H9 (cell line): ENCODE results near the gene CD248. TPM values are rescaled to one million over a fixed set of nuclear protein-coding genes. Genes with fewer than 3 reads are reported as not detected.

Source experiments
- DNase-seq: peaks from one replicate; pipeline ENCODE4 v3.0.0-alpha.2; 2017
- H2AFZ ChIP-seq: one replicate; pipeline ENCODE4 v1.6.1; 2013; ENCODE audit warnings: mild to moderate bottlenecking, low read length, control low read depth, moderate library complexity
- H2AK5ac ChIP-seq: 2 replicates; pipeline ENCODE4 v1.6.1; 2013; ENCODE audit warnings: low read length, control low read depth, mixed read lengths; ENCODE audit not compliant: insufficient read length
- H2BK120ac ChIP-seq: one replicate; pipeline ENCODE4 v1.6.1; 2013; ENCODE audit warnings: low read depth, mild to moderate bottlenecking, low read length, control low read depth, inconsistent platforms; ENCODE audit not compliant: poor library complexity, severe bottlenecking
- H2BK12ac ChIP-seq: 2 replicates; pipeline ENCODE4 v1.6.1; 2013; ENCODE audit warnings: low read length, control low read depth, mixed read lengths, low read depth; ENCODE audit not compliant: insufficient read length
- H2BK15ac ChIP-seq: 2 replicates; pipeline ENCODE4 v1.6.1; 2013; ENCODE audit warnings: low read depth, low read length, control low read depth
- H2BK20ac ChIP-seq: one replicate; pipeline ENCODE4 v1.6.1; 2013; ENCODE audit warnings: low read depth, mild to moderate bottlenecking, low read length, control low read depth, inconsistent platforms; ENCODE audit not compliant: poor library complexity, severe bottlenecking
- H2BK5ac ChIP-seq: 2 replicates; pipeline ENCODE4 v1.6.1; 2013; ENCODE audit warnings: low read length, control low read depth, mixed read lengths; ENCODE audit not compliant: insufficient read length
- H3K14ac ChIP-seq: 2 replicates; pipeline ENCODE4 v1.6.1; 2013; ENCODE audit warnings: low read length, control low read depth; ENCODE audit not compliant: insufficient read depth
- H3K18ac ChIP-seq: 2 replicates; pipeline ENCODE4 v1.6.1; 2013; ENCODE audit warnings: low read depth, mild to moderate bottlenecking, mixed read lengths, low read length, control low read depth; ENCODE audit not compliant: insufficient read length
- H3K23ac ChIP-seq: 2 replicates; pipeline ENCODE4 v1.6.1; 2013; ENCODE audit warnings: low read length, control low read depth, mixed read lengths, low read depth; ENCODE audit not compliant: insufficient read length
- H3K23me2 ChIP-seq: 2 replicates; pipeline ENCODE4 v1.6.1; 2013; ENCODE audit warnings: low read depth, mild to moderate bottlenecking, mixed read lengths, low read length, control low read depth; ENCODE audit not compliant: insufficient read length, poor library complexity, severe bottlenecking
- H3K27ac ChIP-seq: 2 replicates; pipeline ENCODE4 v1.5.1; 2013; ENCODE audit warnings: low read length, control low read depth, mixed read lengths, low read depth; ENCODE audit not compliant: insufficient read length
- H3K27me3 ChIP-seq: 2 replicates; pipeline ENCODE4 v1.6.1; 2013; ENCODE audit warnings: low read length, control low read depth, inconsistent platforms; ENCODE audit not compliant: insufficient read depth
- H3K4ac ChIP-seq: 2 replicates; pipeline ENCODE4 v1.6.1; 2013; ENCODE audit warnings: low read depth, mild to moderate bottlenecking, control low read depth, inconsistent platforms, low read length, moderate library complexity
- H3K4me1 ChIP-seq: 2 replicates; pipeline ENCODE4 v1.6.1; 2013; ENCODE audit warnings: low read length, control low read depth, inconsistent platforms; ENCODE audit not compliant: insufficient read depth
- H3K4me2 ChIP-seq: 2 replicates; pipeline ENCODE4 v1.6.1; 2013; ENCODE audit warnings: low read length, control low read depth, mixed read lengths; ENCODE audit not compliant: insufficient read length, insufficient read depth
- H3K56ac ChIP-seq: 2 replicates; pipeline ENCODE4 v1.6.1; 2013; ENCODE audit warnings: low read depth, mild to moderate bottlenecking, mixed read lengths, low read length, control low read depth; ENCODE audit not compliant: insufficient read length
- H3K79me1 ChIP-seq: 2 replicates; pipeline ENCODE4 v1.6.1; 2013; ENCODE audit warnings: low read depth, mild to moderate bottlenecking, moderate library complexity, low read length, control low read depth, inconsistent platforms; ENCODE audit not compliant: insufficient read depth, poor library complexity, severe bottlenecking
- H3K79me2 ChIP-seq: 2 replicates; pipeline ENCODE4 v1.6.1; 2013; ENCODE audit warnings: low read length, control low read depth, inconsistent platforms; ENCODE audit not compliant: insufficient read depth
- H3K9ac ChIP-seq: 2 replicates; pipeline ENCODE4 v1.6.1; 2013; ENCODE audit warnings: low read length, control low read depth, mixed read lengths; ENCODE audit not compliant: insufficient read length; ENCODE audit errors: extremely low read depth
- H3K9me3 ChIP-seq: one replicate; pipeline ENCODE4 v1.6.1; 2013; ENCODE audit warnings: low read depth, low read length, inconsistent platforms; ENCODE audit not compliant: control insufficient read depth
- H3T11ph ChIP-seq: one replicate; pipeline ENCODE4 v1.6.1; 2013; ENCODE audit warnings: mild to moderate bottlenecking, low read length, control low read depth, inconsistent platforms
- H4K20me1 ChIP-seq: one replicate; pipeline ENCODE4 v1.6.1; 2013; ENCODE audit not compliant: control insufficient read depth, insufficient read length, insufficient read depth
- H4K5ac ChIP-seq: 2 replicates; pipeline ENCODE4 v1.6.1; 2013; ENCODE audit warnings: low read depth, mild to moderate bottlenecking, mixed read lengths, low read length, control low read depth; ENCODE audit not compliant: insufficient read length
- H4K8ac ChIP-seq: replicated peaks from 2 replicates; pipeline ENCODE4 v1.6.1; 2013; ENCODE audit warnings: low read length, control low read depth, mixed read lengths, low read depth; ENCODE audit not compliant: insufficient read length
- H4K91ac ChIP-seq: 2 replicates; pipeline ENCODE4 v1.6.1; 2013; ENCODE audit warnings: low read depth, mild to moderate bottlenecking, moderate library complexity, mixed read lengths, low read length, control low read depth; ENCODE audit not compliant: insufficient read length
- H3K27ac Mint-ChIP-seq, 3 experiments: 2 replicates in 2 of 3; 3 replicates in 1 of 3; pipeline ENCODE4 v1.8.0; 2020 to 2021; ENCODE audit warnings: mixed read lengths in 3 of 3, mild to moderate bottlenecking in 1 of 3, moderate library complexity in 1 of 3
- H3K27me3 Mint-ChIP-seq: 2 replicates; pipeline ENCODE4 v1.8.0; 2021; ENCODE audit warnings: low read depth, mild to moderate bottlenecking, moderate library complexity, mixed read lengths
- H3K36me3 Mint-ChIP-seq, 3 experiments: 2 replicates in 2 of 3; 3 replicates in 1 of 3; pipeline ENCODE4 v1.8.0; 2020 to 2021; ENCODE audit warnings: low read depth in 3 of 3, mixed read lengths in 3 of 3; ENCODE audit not compliant: insufficient read depth in 1 of 3
- H3K4me1 Mint-ChIP-seq, 2 experiments: 2 replicates each; pipeline ENCODE4 v1.8.0; 2020; ENCODE audit warnings: mixed read lengths in 2 of 2
- H3K4me3 Mint-ChIP-seq, 2 experiments: 2 replicates in 1 of 2; 3 replicates in 1 of 2; pipeline ENCODE4 v1.8.0; 2020 to 2021; ENCODE audit warnings: mild to moderate bottlenecking in 2 of 2, mixed read lengths in 2 of 2, moderate library complexity in 1 of 2
- H3K9me3 Mint-ChIP-seq, 2 experiments: 2 replicates in 1 of 2; 3 replicates in 1 of 2; pipeline ENCODE4 v1.8.0; 2020; ENCODE audit warnings: mild to moderate bottlenecking in 2 of 2, mixed read lengths in 2 of 2, moderate library complexity in 1 of 2
- CTCF ChIP-seq: fragments of 200-600 bp; sonication (generic); conservative IDR thresholded peaks from 3 replicates; pipeline ENCODE4 v1.8.0; 2021; ENCODE audit warnings: antibody characterized with exemption, mild to moderate bottlenecking
- whole genome bisulfite sequencing: extraction: QIAGEN DNeasy Blood & Tissue Kit; methylation state at CpG from one replicate; pipeline ENCODE4 v1.1.7; 2013; ENCODE audit warnings: missing lambda C conversion rate, low lambda C conversion rate, mixed read lengths; ENCODE audit not compliant: insufficient read length; ENCODE audit errors: extremely low coverage; 5-methylcytosine and 5-hydroxymethylcytosine counted together
- total RNA-seq: library from RNA; stranded (reverse); gene quantifications from 2 replicates; pipeline ENCODE4 v1.2.1, GENCODE V29; 2021

The CD248 gene
- total RNA-seq, 1 experiment from 2014 or later, result 1.5 TPM

- Histone ChIP-seq H3K79me2 (no peaks in the 10 kb centered on the region), H2AFZ (no peak overlapping the region), H3K27ac (no peak overlapping the region), H3K79me1 (no peaks in the 10 kb centered on the region), H2BK5ac (no peak overlapping the region), H4K91ac (no peak overlapping the region), H4K20me1 (no peaks in the 10 kb centered on the region), H4K8ac (no peak overlapping the region), H3K4me2 (no peak overlapping the region), H3K23me2 (no peaks in the 10 kb centered on the region), H3K23ac (no peak overlapping the region), H4K5ac (no peak overlapping the region), H3K4ac (no peak overlapping the region), H3K18ac (no peak overlapping the region), H3K14ac (no peak overlapping the region), H3K27me3 (no peaks in the 10 kb centered on the region), H2BK12ac (no peak overlapping the region), H3T11ph (no peak overlapping the region), H3K56ac (no peak overlapping the region), H2BK15ac (no peak overlapping the region), H3K4me1 (no peaks in the 10 kb centered on the region; the same call in 1 of the 2 replicates), H3K9ac (no peak overlapping the region), H2BK120ac (no peak overlapping the region), H2AK5ac (no peak overlapping the region), H2BK20ac (no peak overlapping the region), H3K9me3 (no peaks in the 10 kb centered on the region)
- Mint-ChIP-seq H3K9me3 (no peaks in the 10 kb centered on the region), H3K4me1 (peaks cover 7 to 9% of the 10 kb centered on the region in 2 experiments), H3K27me3 (peaks cover 7% of the 10 kb centered on the region), H3K4me3 (no peak overlapping the region), H3K27ac (no peak overlapping the region; a peak in 2 of 7 replicates), H3K36me3 (no peaks in the 10 kb centered on the region)
- no CpG with 5 or more reads among the region's 12 CpGs for WGBS
- DNase-seq, result no peak
- no peak for TF ChIP-seq CTCF
These were observed 14.2 kb downstream of the CD248 start for GRCh38 chr11:66302656-66303055.
